Measurements from ENCODE around the gene TMEM60.
A peak's percentile ranks its signal among the peaks of the same experiment; 100 is the strongest.
"Not testable (repeated sequence)": the region's sequence is repeated elsewhere in the genome, so short reads cannot be mapped to it uniquely, and the experiment has no call there.

TMEM60 gene

GRCh38 chr7:77798394-77799077 lies at the start of gene TMEM60, which contains the start of gene PHTF2:
TMEM60 (minus strand) TSS chr7:77798434; CDS start chr7:77794373, 4,061 bp downstream.
PHTF2 (plus strand) TSS chr7:77798773.
- peak; percentile 86 for DNase-seq (ENCODE audit: low read depth)

GRCh38 chr7:77846317-77847092 lies 48.3 kb upstream of the TMEM60 start:
- no peak for DNase-seq (ENCODE audit: low read depth)

GRCh38 chr7:77843194-77843593 lies 45.0 kb upstream of the TMEM60 start:
- DNase-seq (ENCODE audit: low read depth), result no peak

GRCh38 chr7:77839919-77840318 lies 41.7 kb upstream of the TMEM60 start:
- DNase-seq (ENCODE audit: low read depth), result no peak

- DNase-seq (ENCODE audit: low read depth), result no peak
Measured at GRCh38 chr7:77838929-77839491, 40.8 kb upstream of the TMEM60 start.

GRCh38 chr7:77837966-77838365 lies 39.7 kb upstream of the TMEM60 start:
- DNase-seq (ENCODE audit: low read depth), result no peak

GRCh38 chr7:77837275-77837674 lies 39.0 kb upstream of the TMEM60 start:
- DNase-seq (ENCODE audit: low read depth), result no peak

- DNase-seq (ENCODE audit: low read depth), result not testable (repeated sequence)
Measured at GRCh38 chr7:77836425-77836824, 38.2 kb upstream of the TMEM60 start.

GRCh38 chr7:77833136-77833535 lies 34.9 kb upstream of the TMEM60 start:
- DNase-seq (ENCODE audit: low read depth), result no peak

GRCh38 chr7:77831953-77832352 lies 33.7 kb upstream of the TMEM60 start:
- no peak for DNase-seq (ENCODE audit: low read depth)

- no peak for DNase-seq (ENCODE audit: low read depth)
Measured at GRCh38 chr7:77831481-77831880, 33.2 kb upstream of the TMEM60 start.

GRCh38 chr7:77830649-77831355 lies 32.6 kb upstream of the TMEM60 start:
- DNase-seq (ENCODE audit: low read depth), result no peak

GRCh38 chr7:77827999-77828398 lies 29.8 kb upstream of the TMEM60 start:
- DNase-seq (ENCODE audit: low read depth), result no peak

GRCh38 chr7:77826300-77826699 lies 28.1 kb upstream of the TMEM60 start:
- DNase-seq (ENCODE audit: low read depth), result no peak

GRCh38 chr7:77825131-77825530 lies 26.9 kb upstream of the TMEM60 start:
- DNase-seq (ENCODE audit: low read depth), result no peak

GRCh38 chr7:77824636-77825035 lies 26.4 kb upstream of the TMEM60 start:
- no peak for DNase-seq (ENCODE audit: low read depth)

- no peak for DNase-seq (ENCODE audit: low read depth)
Measured at GRCh38 chr7:77823787-77824186, 25.6 kb upstream of the TMEM60 start.

- no peak for DNase-seq (ENCODE audit: low read depth)
Measured at GRCh38 chr7:77822269-77822668, 24.0 kb upstream of the TMEM60 start.

GRCh38 chr7:77820967-77821366 lies 22.7 kb upstream of the TMEM60 start:
- DNase-seq (ENCODE audit: low read depth), result no peak

GRCh38 chr7:77819021-77819420 lies 20.8 kb upstream of the TMEM60 start:
- no peak for DNase-seq (ENCODE audit: low read depth)

GRCh38 chr7:77813180-77813579 lies 14.9 kb upstream of the TMEM60 start:
- no peak for DNase-seq (ENCODE audit: low read depth)

GRCh38 chr7:77812290-77812685 lies 14.1 kb upstream of the TMEM60 start:
- DNase-seq (ENCODE audit: low read depth), result no peak
